Chondrocyte (in vitro differentiated cells): Measurements from ENCODE around the gene SYNPO2. TPM values are rescaled to one million over a fixed set of nuclear protein-coding genes. Genes with fewer than 3 reads are reported as not detected.
A peak's percentile ranks its signal among the peaks of the same experiment; 100 is the strongest.
"Not testable (repeated sequence)": the region's sequence is repeated elsewhere in the genome, so short reads cannot be mapped to it uniquely, and the experiment has no call there.

Experiments
- DNase-seq: peaks from one replicate; pipeline ENCODE4 v3.0.0; 2021; ENCODE audit warnings: mixed read lengths, low spot score
- H3K27ac Mint-ChIP-seq: one replicate; pipeline ENCODE4 v1.8.0; 2021; ENCODE audit warnings: mild to moderate bottlenecking, moderate library complexity, mixed read lengths; ENCODE audit not compliant: unreplicated experiment
- H3K27me3 Mint-ChIP-seq: 2 replicates; pipeline ENCODE4 v1.8.0; 2021; ENCODE audit warnings: low read depth, mixed read lengths
- H3K36me3 Mint-ChIP-seq: 2 replicates; pipeline ENCODE4 v1.8.0; 2021; ENCODE audit warnings: low read depth, mixed read lengths
- H3K4me1 Mint-ChIP-seq: 2 replicates; pipeline ENCODE4 v1.8.0; 2021; ENCODE audit warnings: low read depth, mild to moderate bottlenecking, mixed read lengths
- H3K4me3 Mint-ChIP-seq: one replicate; pipeline ENCODE4 v1.8.0; 2021; ENCODE audit warnings: mild to moderate bottlenecking, moderate library complexity, mixed read lengths; ENCODE audit not compliant: unreplicated experiment
- H3K9me3 Mint-ChIP-seq: 2 replicates; pipeline ENCODE4 v1.8.0; 2021; ENCODE audit warnings: low read depth, mixed read lengths
- CTCF ChIP-seq: fragments of 200-600 bp; sonication (generic); IDR thresholded peaks from 2 replicates; pipeline ENCODE4 v1.5.0; 2021; ENCODE audit warnings: antibody characterized with exemption, mild to moderate bottlenecking, moderate library complexity
- total RNA-seq: library from RNA; stranded (reverse); gene quantifications from 3 replicates; pipeline ENCODE4 v1.2.1, GENCODE V29; 2021

SYNPO2 gene
- total RNA-seq, 1 donor from 2014 or later: 21.5 TPM

GRCh38 chr4:119059221-119059620, 170.6 kb downstream of the SYNPO2 start:
- H3K4me3 Mint-ChIP-seq: no peak overlapping the region

GRCh38 chr4:119067125-119067524, 178.5 kb downstream of the SYNPO2 start:
- not testable (repeated sequence) for DNase-seq, H3K27ac Mint-ChIP-seq, H3K27me3 Mint-ChIP-seq, H3K36me3 Mint-ChIP-seq
- H3K9me3 Mint-ChIP-seq: peaks cover 13% of the 10 kb centered on the region
- H3K4me3 Mint-ChIP-seq: peak overlapping the region; percentile 44
- H3K4me1 Mint-ChIP-seq: peaks cover 23% of the 10 kb centered on the region

More at GRCh38 chr4:119059221-119059620, 170.6 kb downstream of the SYNPO2 start:
- Mint-ChIP-seq H3K36me3 (no peaks in the 10 kb centered on the region), H3K27me3 (no peaks in the 10 kb centered on the region), H3K27ac (no peak overlapping the region), H3K9me3 (no peaks in the 10 kb centered on the region), H3K4me1 (no peaks in the 10 kb centered on the region)
- TF ChIP-seq CTCF: no peak
- no peak for DNase-seq

- H3K27ac Mint-ChIP-seq, H3K27me3 Mint-ChIP-seq, H3K36me3 Mint-ChIP-seq, DNase-seq: not testable (repeated sequence)
- H3K4me3 Mint-ChIP-seq: peak overlapping the region; percentile 55
- peaks cover 13% of the 10 kb centered on the region for H3K9me3 Mint-ChIP-seq
- H3K4me1 Mint-ChIP-seq: peaks cover 23% of the 10 kb centered on the region
Observed at GRCh38 chr4:119067670-119068360, 179.2 kb downstream of the SYNPO2 start.

- no peak for DNase-seq
- Mint-ChIP-seq H3K27ac (peak overlapping the region; percentile 1), H3K4me1 (peaks cover 23% of the 10 kb centered on the region), H3K9me3 (peaks cover 20% of the 10 kb centered on the region), H3K4me3 (no peak overlapping the region), H3K36me3 (peaks cover 8% of the 10 kb centered on the region), H3K27me3 (no peaks in the 10 kb centered on the region)
- TF ChIP-seq CTCF: no peak
Observed at GRCh38 chr4:119068529-119068962, 179.9 kb downstream of the SYNPO2 start.

GRCh38 chr4:119070301-119070700, 181.6 kb downstream of the SYNPO2 start:
- DNase-seq: no peak

More at GRCh38 chr4:119070301-119070700, 181.6 kb downstream of the SYNPO2 start:
- no peak for TF ChIP-seq CTCF
- Mint-ChIP-seq H3K36me3 (peaks cover 4% of the 10 kb centered on the region), H3K27ac (no peak overlapping the region), H3K27me3 (no peaks in the 10 kb centered on the region), H3K4me1 (peaks cover 23% of the 10 kb centered on the region), H3K4me3 (no peak overlapping the region), H3K9me3 (peaks cover 13% of the 10 kb centered on the region)
